ENCODE data around the gene SEMA3G.

DNA sequence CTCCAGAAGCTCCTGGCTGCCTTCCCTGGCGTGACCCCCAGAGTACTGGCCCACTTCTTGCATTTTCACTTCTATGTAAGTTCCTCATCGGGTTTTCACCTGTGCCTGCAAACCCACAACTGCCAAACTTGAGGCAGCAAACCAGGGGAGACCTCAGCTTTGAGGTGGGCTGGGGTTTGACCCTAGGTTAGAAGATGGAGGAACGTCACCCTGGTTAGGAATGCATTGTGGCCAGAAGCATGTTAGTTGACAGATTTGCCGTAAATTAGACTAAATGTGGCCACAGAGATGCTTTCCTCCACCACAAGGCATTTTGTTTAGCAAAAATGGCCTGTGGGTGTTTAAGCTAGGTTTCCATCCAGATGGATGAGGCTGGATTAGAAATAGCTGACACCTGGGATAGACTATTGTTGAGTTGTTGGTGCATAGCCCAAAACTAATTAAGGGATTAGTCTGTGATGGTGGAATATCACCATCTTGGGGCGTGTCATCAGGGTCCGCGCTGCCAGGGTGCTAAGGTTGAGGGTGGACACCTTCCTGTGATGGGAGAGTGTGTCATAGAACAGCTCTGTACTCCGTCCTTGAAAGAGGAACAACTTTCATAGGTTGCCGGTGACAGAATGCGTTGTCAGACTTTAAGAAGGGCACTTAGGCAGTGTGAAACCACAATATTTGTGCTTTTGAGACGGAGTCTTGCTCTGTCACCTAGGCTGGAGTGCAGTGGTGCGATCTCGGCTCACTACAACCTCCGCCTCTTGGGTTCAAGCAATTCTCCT, 14.1 kb upstream of the SEMA3G start:
- TF ChIP-seq POLR2A (IDR thresholded peaks at IDR 0.05) (no peak), POLR2AphosphoS5 (IDR thresholded peaks at IDR 0.05) (no peak), CTCF (IDR thresholded peaks at IDR 0.05) (no peak), EP300 (IDR thresholded peaks at IDR 0.05) (no peak)

All from gastroesophageal sphincter (tissue), 3 donors.